ENCODE results near the gene TECTA.
"Not testable (repeated sequence)": the region's sequence is repeated elsewhere in the genome, so short reads cannot be mapped to it uniquely, and the experiment has no call there.

Gene TECTA

GRCh38 chr11:121153472-121153871 is 52.4 kb downstream of the TECTA start:
- Histone ChIP-seq H3K27ac (ENCODE audit: low read depth, low read length) (no peak overlapping the region), H3K9ac (ENCODE audit: low read length) (no peak overlapping the region), H3K4me1 (ENCODE audit: insufficient read depth, low read length) (no peaks in the 10 kb centered on the region), H3K9me3 (ENCODE audit: low read length) (no peaks in the 10 kb centered on the region), H3K36me3 (ENCODE audit: insufficient read depth, low read length) (no peaks in the 10 kb centered on the region), H3K27me3 (ENCODE audit: control insufficient read depth in 1 of 2, insufficient read depth in 2 of 2, low read length in 2 of 2) (no peaks in the 10 kb centered on the region), H3K4me3 (ENCODE audit: low read depth in 1 of 2, low read length in 2 of 2) (no peak overlapping the region)

- H3K4me1 ChIP-seq (ENCODE audit: insufficient read depth, low read length), result no peaks in the 10 kb centered on the region
- no peak overlapping the region for H3K27ac ChIP-seq (ENCODE audit: low read depth, low read length)
- no peak overlapping the region for H3K4me3 ChIP-seq (ENCODE audit: low read depth in 1 of 2, low read length in 2 of 2)
- H3K27me3 ChIP-seq (ENCODE audit: control insufficient read depth in 1 of 2, insufficient read depth in 2 of 2, low read length in 2 of 2), result no peaks in the 10 kb centered on the region
- no peak overlapping the region for H3K9ac ChIP-seq (ENCODE audit: low read length)
- H3K9me3 ChIP-seq (ENCODE audit: low read length), result no peaks in the 10 kb centered on the region
- no peaks in the 10 kb centered on the region for H3K36me3 ChIP-seq (ENCODE audit: insufficient read depth, low read length)
Measured at GRCh38 chr11:121154486-121155314, 53.7 kb downstream of the TECTA start.

- H3K4me1 ChIP-seq (ENCODE audit: insufficient read depth, low read length), result no peaks in the 10 kb centered on the region
- H3K9me3 ChIP-seq (ENCODE audit: low read length), result no peaks in the 10 kb centered on the region
- no peak overlapping the region for H3K4me3 ChIP-seq (ENCODE audit: low read depth in 1 of 2, low read length in 2 of 2)
- no peaks in the 10 kb centered on the region for H3K27me3 ChIP-seq (ENCODE audit: control insufficient read depth in 1 of 2, insufficient read depth in 2 of 2, low read length in 2 of 2)
- no peaks in the 10 kb centered on the region for H3K36me3 ChIP-seq (ENCODE audit: insufficient read depth, low read length)
- H3K9ac ChIP-seq (ENCODE audit: low read length), result no peak overlapping the region
- no peak overlapping the region for H3K27ac ChIP-seq (ENCODE audit: low read depth, low read length)
Measured at GRCh38 chr11:121157756-121158155, 56.7 kb downstream of the TECTA start.

- no peaks in the 10 kb centered on the region for H3K36me3 ChIP-seq (ENCODE audit: insufficient read depth, low read length)
- H3K27me3 ChIP-seq (ENCODE audit: control insufficient read depth in 1 of 2, insufficient read depth in 2 of 2, low read length in 2 of 2), result no peaks in the 10 kb centered on the region
- no peak overlapping the region for H3K4me3 ChIP-seq (ENCODE audit: low read depth in 1 of 2, low read length in 2 of 2)
- no peaks in the 10 kb centered on the region for H3K4me1 ChIP-seq (ENCODE audit: insufficient read depth, low read length)
- no peaks in the 10 kb centered on the region for H3K9me3 ChIP-seq (ENCODE audit: low read length)
- H3K9ac ChIP-seq (ENCODE audit: low read length), result no peak overlapping the region
- no peak overlapping the region for H3K27ac ChIP-seq (ENCODE audit: low read depth, low read length)
Measured at GRCh38 chr11:121159741-121160140, 58.7 kb downstream of the TECTA start.

- no peaks in the 10 kb centered on the region for H3K27me3 ChIP-seq (ENCODE audit: control insufficient read depth in 1 of 2, insufficient read depth in 2 of 2, low read length in 2 of 2)
- H3K27ac ChIP-seq (ENCODE audit: low read depth, low read length), result no peak overlapping the region
- no peaks in the 10 kb centered on the region for H3K9me3 ChIP-seq (ENCODE audit: low read length)
- H3K4me1 ChIP-seq (ENCODE audit: insufficient read depth, low read length), result no peaks in the 10 kb centered on the region
- no peaks in the 10 kb centered on the region for H3K36me3 ChIP-seq (ENCODE audit: insufficient read depth, low read length)
- H3K4me3 ChIP-seq (ENCODE audit: low read depth in 1 of 2, low read length in 2 of 2), result no peak overlapping the region
- H3K9ac ChIP-seq (ENCODE audit: low read length), result no peak overlapping the region
Measured at GRCh38 chr11:121161349-121161917, 60.4 kb downstream of the TECTA start.

GRCh38 chr11:121163658-121164308 is 62.7 kb downstream of the TECTA start:
- H3K27ac ChIP-seq (ENCODE audit: low read depth, low read length), result no peak overlapping the region
- H3K4me3 ChIP-seq (ENCODE audit: low read depth in 1 of 2, low read length in 2 of 2), result no peak overlapping the region
- H3K9ac ChIP-seq (ENCODE audit: low read length), result no peak overlapping the region
- H3K9me3 ChIP-seq (ENCODE audit: low read length), result no peaks in the 10 kb centered on the region
- no peaks in the 10 kb centered on the region for H3K27me3 ChIP-seq (ENCODE audit: control insufficient read depth in 1 of 2, insufficient read depth in 2 of 2, low read length in 2 of 2)
- no peaks in the 10 kb centered on the region for H3K36me3 ChIP-seq (ENCODE audit: insufficient read depth, low read length)
- H3K4me1 ChIP-seq (ENCODE audit: insufficient read depth, low read length), result no peaks in the 10 kb centered on the region

- H3K4me1 ChIP-seq (ENCODE audit: insufficient read depth, low read length); H3K9ac ChIP-seq (ENCODE audit: low read length): not testable (repeated sequence)
Measured at GRCh38 chr11:121177629-121178028, 76.6 kb downstream of the TECTA start.

GRCh38 chr11:121179306-121179705 is 78.3 kb downstream of the TECTA start:
- Histone ChIP-seq H3K9ac (ENCODE audit: low read length) (no peak overlapping the region), H3K9me3 (ENCODE audit: low read length) (peaks cover 4% of the 10 kb centered on the region), H3K27me3 (ENCODE audit: control insufficient read depth in 1 of 2, insufficient read depth in 2 of 2, low read length in 2 of 2) (no peaks in the 10 kb centered on the region), H3K36me3 (ENCODE audit: insufficient read depth, low read length) (no peaks in the 10 kb centered on the region), H3K4me3 (ENCODE audit: low read depth in 1 of 2, low read length in 2 of 2) (no peak overlapping the region), H3K4me1 (ENCODE audit: insufficient read depth, low read length) (no peaks in the 10 kb centered on the region), H3K27ac (ENCODE audit: low read depth, low read length) (no peak overlapping the region)

More at GRCh38 chr11:121177629-121178028, 76.6 kb downstream of the TECTA start:
- H3K27me3 ChIP-seq (ENCODE audit: control insufficient read depth in 1 of 2, insufficient read depth in 2 of 2, low read length in 2 of 2); H3K9me3 ChIP-seq (ENCODE audit: low read length); H3K27ac ChIP-seq (ENCODE audit: low read depth, low read length); H3K4me3 ChIP-seq (ENCODE audit: low read depth in 1 of 2, low read length in 2 of 2); H3K36me3 ChIP-seq (ENCODE audit: insufficient read depth, low read length): not testable (repeated sequence)

- Histone ChIP-seq H3K9me3 (ENCODE audit: low read length) (peaks cover 4% of the 10 kb centered on the region), H3K36me3 (ENCODE audit: insufficient read depth, low read length) (no peaks in the 10 kb centered on the region), H3K4me1 (ENCODE audit: insufficient read depth, low read length) (no peaks in the 10 kb centered on the region), H3K9ac (ENCODE audit: low read length) (no peak overlapping the region), H3K4me3 (ENCODE audit: low read depth in 1 of 2, low read length in 2 of 2) (no peak overlapping the region), H3K27ac (ENCODE audit: low read depth, low read length) (no peak overlapping the region), H3K27me3 (ENCODE audit: control insufficient read depth in 1 of 2, insufficient read depth in 2 of 2, low read length in 2 of 2) (no peaks in the 10 kb centered on the region)
Measured at GRCh38 chr11:121180183-121180582, 79.1 kb downstream of the TECTA start.

- Histone ChIP-seq H3K27ac (ENCODE audit: low read depth, low read length) (no peak overlapping the region), H3K4me3 (ENCODE audit: low read depth in 1 of 2, low read length in 2 of 2) (no peak overlapping the region), H3K4me1 (ENCODE audit: insufficient read depth, low read length) (no peaks in the 10 kb centered on the region), H3K9ac (ENCODE audit: low read length) (no peak overlapping the region), H3K36me3 (ENCODE audit: insufficient read depth, low read length) (no peaks in the 10 kb centered on the region), H3K27me3 (ENCODE audit: control insufficient read depth in 1 of 2, insufficient read depth in 2 of 2, low read length in 2 of 2) (no peaks in the 10 kb centered on the region), H3K9me3 (ENCODE audit: low read length) (no peaks in the 10 kb centered on the region)
Measured at GRCh38 chr11:121188776-121189175, 87.7 kb downstream of the TECTA start.

GRCh38 chr11:121191818-121192217 is 90.8 kb downstream of the TECTA start:
- Histone ChIP-seq H3K36me3 (ENCODE audit: insufficient read depth, low read length) (no peaks in the 10 kb centered on the region), H3K9ac (ENCODE audit: low read length) (no peak overlapping the region), H3K27ac (ENCODE audit: low read depth, low read length) (no peak overlapping the region), H3K9me3 (ENCODE audit: low read length) (no peaks in the 10 kb centered on the region), H3K4me3 (ENCODE audit: low read depth in 1 of 2, low read length in 2 of 2) (no peak overlapping the region), H3K27me3 (ENCODE audit: control insufficient read depth in 1 of 2, insufficient read depth in 2 of 2, low read length in 2 of 2) (no peaks in the 10 kb centered on the region), H3K4me1 (ENCODE audit: insufficient read depth, low read length) (no peaks in the 10 kb centered on the region)
